ENCODE data around the gene DHRS2. TPM values are rescaled to one million over a fixed set of nuclear protein-coding genes. Genes with fewer than 3 reads are reported as not detected.

DHRS2 gene
- total and polyA plus RNA-seq, 2 of the 13 experiments (the other 11 are each of a cell fraction or from before 2014, with no cell fraction given) = 1,621 to 3,021 TPM

- 0 out of 2 replicates have a peak, but pooled peaks have one; percentile 3 for TF ChIP-seq FOXO1 (CRISPR knock-in tag; IDR thresholded peaks at IDR 0.05)
- no peak for TF ChIP-seq ZNF431 (CRISPR knock-in tag; IDR thresholded peaks at IDR 0.05; ENCODE audit: borderline replicate concordance, low read depth)
- TF ChIP-seq ZNF281 (CRISPR knock-in tag; IDR thresholded peaks at IDR 0.05; ENCODE audit: borderline replicate concordance) = no peak
- TF ChIP-seq TEAD2 (CRISPR knock-in tag; IDR thresholded peaks at IDR 0.05) = no peak
- TF ChIP-seq MZF1 (CRISPR knock-in tag; IDR thresholded peaks at IDR 0.05; ENCODE audit: borderline replicate concordance) = no peak
- peak; percentile 62 for TF ChIP-seq ZNF18 (CRISPR knock-in tag; IDR thresholded peaks at IDR 0.05; ENCODE audit: insufficient replicate concordance)
- no peak for TF ChIP-seq DPF2 (CRISPR knock-in tag; IDR thresholded peaks at IDR 0.05; ENCODE audit: borderline replicate concordance, low read depth)
- peak; percentile 15 for TF ChIP-seq MED8 (CRISPR knock-in tag; IDR thresholded peaks at IDR 0.05; ENCODE audit: insufficient replicate concordance)
- 0 out of 2 replicates have a peak, but pooled peaks have one; percentile 9 for TF ChIP-seq TFE3 (CRISPR knock-in tag; IDR thresholded peaks at IDR 0.05)
- no peak for TF ChIP-seq KMT2B (CRISPR knock-in tag; IDR thresholded peaks at IDR 0.05)
- no peak for TF ChIP-seq ZKSCAN5 (CRISPR knock-in tag; IDR thresholded peaks at IDR 0.05)
- 0 out of 2 replicates have a peak, but pooled peaks have one; percentile 1 for TF ChIP-seq PAXIP1 (CRISPR knock-in tag; conservative IDR thresholded peaks at IDR 0.05)
- no peak for TF ChIP-seq ZNF709 (CRISPR knock-in tag; IDR thresholded peaks at IDR 0.05)
- TF ChIP-seq NFATC3 (CRISPR knock-in tag; IDR thresholded peaks at IDR 0.05) = no peak
- 0 out of 2 replicates have a peak, but pooled peaks have one; percentile 38 for TF ChIP-seq ELF4 (CRISPR knock-in tag; IDR thresholded peaks at IDR 0.05; ENCODE audit: borderline replicate concordance)
- peak; percentile 31; the same call in 1 of the 2 replicates for TF ChIP-seq ZNF710 (CRISPR knock-in tag; IDR thresholded peaks at IDR 0.05; ENCODE audit: borderline replicate concordance)
These were observed 35.8 kb upstream of the DHRS2 start (continued) for GRCh38 chr14:23600322-23600707.

Data from HepG2 (cell line).